DMS153 treated with DMSO at 0.1 percent for 48 hours (cell line): ENCODE measurements around the gene INPP5A.
"Not testable (repeated sequence)": the region's sequence is repeated elsewhere in the genome, so short reads cannot be mapped to it uniquely, and the experiment has no call there.

Experiments used
- DNase-seq: peaks from one replicate; lab custom pipeline; 2025; ENCODE audit not compliant: unreplicated experiment; lab: John Stamatoyannopoulos, UW

INPP5A gene

GRCh38 chr10:132790934-132791829 lies 253.6 kb downstream of the INPP5A start:
- no peak for DNase-seq

GRCh38 chr10:132792099-132792498 lies 254.5 kb downstream of the INPP5A start:
- DNase-seq = not testable (repeated sequence)

GRCh38 chr10:132792796-132793195 lies 255.2 kb downstream of the INPP5A start:
- no peak for DNase-seq

GRCh38 chr10:132793213-132793612 lies 255.6 kb downstream of the INPP5A start:
- DNase-seq = no peak

- peak; percentile 21 for DNase-seq
Observed at GRCh38 chr10:132793871-132794849, 256.6 kb downstream of the INPP5A start.

- DNase-seq = no peak
Observed at GRCh38 chr10:132796846-132797245, 259.3 kb downstream of the INPP5A start.

- not testable (repeated sequence) for DNase-seq
Observed at GRCh38 chr10:132797986-132798385, 260.4 kb downstream of the INPP5A start.

GRCh38 chr10:132798403-132798802 lies 260.8 kb downstream of the INPP5A start:
- DNase-seq = no peak

GRCh38 chr10:132798876-132799275 lies 261.3 kb downstream of the INPP5A start:
- DNase-seq = no peak

GRCh38 chr10:132799865-132800264 lies 262.3 kb downstream of the INPP5A start:
- DNase-seq = no peak

GRCh38 chr10:132802048-132802447 lies 264.5 kb downstream of the INPP5A start:
- no peak for DNase-seq

- no peak for DNase-seq
Observed at GRCh38 chr10:132802694-132803320, 265.2 kb downstream of the INPP5A start.

- DNase-seq = no peak
Observed at GRCh38 chr10:132803416-132804210, 266.0 kb downstream of the INPP5A start.

- no peak for DNase-seq
Observed at GRCh38 chr10:132804287-132804686, 266.7 kb downstream of the INPP5A start.

GRCh38 chr10:132804785-132805426 lies 267.3 kb downstream of the INPP5A start:
- DNase-seq = no peak

- DNase-seq = no peak
Observed at GRCh38 chr10:132805599-132805998, 268.0 kb downstream of the INPP5A start.

- no peak for DNase-seq
Observed at GRCh38 chr10:132806110-132806509, 268.5 kb downstream of the INPP5A start.

- no peak for DNase-seq
Observed at GRCh38 chr10:132806561-132807003, 269.0 kb downstream of the INPP5A start.

- no peak for DNase-seq
Observed at GRCh38 chr10:132807621-132808049, 270.0 kb downstream of the INPP5A start.
